Astrocyte (in vitro differentiated cells and primary cell): ENCODE measurements around the gene DGKQ.

Experiments used
- CTCF ChIP-seq: IDR thresholded peaks from 2 replicates; pipeline ENCODE4 v1.5.1; 2011; ENCODE audit warnings: low read depth, mild to moderate bottlenecking, inconsistent platforms, low read length, moderate library complexity; ENCODE audit not compliant: insufficient read depth
- EZH2 ChIP-seq: IDR thresholded peaks from 2 replicates; pipeline ENCODE4 v1.6.1; 2012; ENCODE audit warnings: mild to moderate bottlenecking, low read length, inconsistent platforms; ENCODE audit not compliant: insufficient read depth

- no peak for TF ChIP-seq CTCF
- no peak for TF ChIP-seq EZH2
These were observed 37.8 kb upstream of the DGKQ start, which contains the start of gene FGFRL1 for GRCh38 chr4:1011022-1011665.
